GDM1 (cell line): ENCODE measurements around the gene PEAK1.
"Not testable (repeated sequence)": the region's sequence is repeated elsewhere in the genome, so short reads cannot be mapped to it uniquely, and the experiment has no call there.

Source experiments
- DNase-seq: peaks from one replicate; lab custom pipeline; 2025; lab: John Stamatoyannopoulos, UW

PEAK1 gene

DNA sequence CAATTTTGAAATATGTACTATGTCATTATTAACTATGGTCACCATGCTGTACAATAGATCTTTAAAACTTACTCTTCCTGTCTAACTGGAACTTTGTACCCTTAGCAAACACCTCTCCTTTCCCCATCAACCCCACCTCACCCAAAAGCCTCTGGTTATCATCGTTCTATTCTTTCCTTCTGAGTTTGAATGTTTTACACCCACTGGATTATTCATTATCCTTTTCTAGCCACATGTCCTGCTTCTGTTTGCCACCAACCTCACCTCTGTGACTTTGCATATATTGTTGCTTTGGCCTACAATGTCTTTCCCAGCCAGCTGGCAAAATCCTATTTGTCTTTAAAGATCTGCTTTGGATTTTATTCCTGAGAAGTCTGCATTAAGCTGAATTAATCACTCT lies 246.4 kb downstream of the PEAK1 start:
- DNase-seq, result no peak

DNA sequence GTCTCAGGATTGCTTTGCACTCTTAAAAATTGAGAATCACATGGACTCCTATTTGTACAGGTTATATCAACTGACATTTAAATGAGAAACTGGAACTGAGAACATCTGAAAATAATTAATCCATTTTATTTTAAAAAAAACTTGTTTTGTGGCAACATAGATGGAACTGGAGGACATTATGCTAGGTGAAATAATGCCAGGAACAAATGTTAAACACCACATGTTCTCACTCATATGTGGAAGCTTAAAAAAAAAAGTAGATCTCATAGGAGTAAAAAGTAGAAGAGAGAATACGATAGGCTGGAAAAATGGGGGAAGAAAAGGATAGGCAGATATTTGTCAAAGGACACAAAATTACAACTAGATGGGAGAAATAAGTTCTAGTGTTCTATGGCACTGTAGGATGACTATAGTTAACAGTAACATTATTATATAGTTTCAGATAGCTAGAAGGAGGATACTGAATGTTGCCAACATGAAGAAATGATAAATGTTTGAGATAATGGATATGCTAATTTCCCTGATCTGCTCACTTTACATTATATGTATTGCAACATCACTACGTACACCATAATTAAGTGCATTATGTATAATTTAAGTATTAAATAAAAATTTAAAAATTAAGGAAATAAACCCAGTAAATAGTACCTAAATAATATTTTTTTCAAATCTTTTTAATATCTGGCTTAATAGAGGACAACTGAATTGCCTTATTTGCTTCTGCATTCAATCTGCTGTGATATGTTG lies 248.5 kb downstream of the PEAK1 start:
- no peak for DNase-seq

DNA sequence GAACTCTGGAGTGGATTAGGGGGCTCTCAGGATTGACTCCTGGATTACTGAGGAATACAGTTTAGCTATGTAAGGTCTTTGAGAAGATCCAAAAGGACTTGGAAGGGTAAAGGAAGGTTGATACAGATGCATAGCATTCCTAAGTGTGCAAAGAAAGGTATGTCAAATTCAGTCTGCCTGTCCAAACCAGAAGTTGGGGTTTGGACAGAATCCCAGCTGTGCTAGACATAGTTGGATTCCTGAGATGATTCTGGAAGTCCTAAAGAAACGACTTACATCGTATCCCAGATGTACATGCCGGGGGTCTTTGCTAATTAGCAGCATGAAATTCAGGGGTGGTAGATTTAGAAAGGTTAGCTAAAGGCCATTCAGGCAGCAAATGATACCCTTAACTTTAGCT lies 251.3 kb downstream of the PEAK1 start:
- DNase-seq, result no peak

DNA sequence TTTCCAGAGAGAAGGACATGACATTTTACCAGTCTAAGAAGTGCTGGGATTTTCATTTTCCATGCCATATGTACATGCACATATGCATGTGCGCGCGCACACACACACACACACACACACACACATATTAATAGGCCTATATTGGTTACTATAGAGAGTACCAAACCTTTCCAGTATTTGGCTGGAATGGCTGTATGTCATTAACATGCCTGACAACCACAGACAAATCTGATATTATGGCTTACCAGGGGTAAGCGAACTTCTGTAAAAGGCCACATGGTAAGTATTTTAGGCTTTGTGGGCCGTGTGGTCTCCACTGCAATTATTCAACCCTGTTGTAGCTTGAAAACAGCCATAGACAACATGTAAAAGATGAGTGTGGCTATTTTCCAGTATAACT lies 251.8 kb downstream of the PEAK1 start:
- no peak for DNase-seq

DNA sequence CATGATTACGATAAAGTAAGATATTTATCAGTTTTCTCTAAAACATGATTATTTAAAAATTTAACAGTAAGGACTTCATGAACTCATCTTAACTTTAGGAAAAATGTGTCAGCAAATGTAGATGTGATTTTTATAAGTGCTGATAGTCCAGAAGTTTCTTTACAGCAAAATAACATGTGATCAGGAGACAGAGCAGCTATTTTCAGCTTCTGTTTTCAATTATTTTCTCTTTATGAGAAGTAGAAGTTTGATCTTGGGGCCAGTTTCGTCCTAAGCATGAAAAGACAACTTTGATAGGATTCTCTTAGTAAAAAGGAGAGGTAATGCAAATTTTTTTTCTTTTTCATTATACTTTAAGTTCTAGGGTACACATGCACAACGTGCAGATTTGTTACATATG lies 252.5 kb downstream of the PEAK1 start:
- DNase-seq, result no peak

DNA sequence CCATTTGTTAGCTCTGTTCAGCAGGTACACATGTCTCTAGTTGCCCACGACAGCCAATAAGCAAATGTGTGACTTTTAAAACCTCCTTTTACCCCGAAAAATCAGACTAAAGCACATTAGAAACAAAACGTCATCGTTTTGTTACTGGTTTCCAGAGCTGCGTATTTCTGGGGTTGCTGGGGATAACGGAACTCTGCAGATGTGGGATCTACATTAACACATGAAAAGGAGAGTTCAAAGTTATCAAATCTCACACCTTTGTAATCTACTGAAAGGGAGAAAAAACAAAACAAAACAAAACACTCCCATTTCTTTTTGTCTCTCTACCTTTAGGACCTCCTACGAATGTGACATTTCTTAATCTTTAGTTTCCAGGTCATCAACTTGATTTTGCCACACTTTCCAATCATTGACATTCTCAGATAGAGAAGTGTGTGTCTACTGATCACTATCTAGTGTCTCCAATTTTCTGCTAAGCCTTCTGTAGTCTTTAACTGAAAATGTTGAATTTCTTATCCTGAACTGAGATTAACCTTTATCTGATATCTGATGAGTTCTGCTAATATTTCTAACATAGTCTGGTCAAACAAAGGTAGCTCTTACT lies 256.0 kb downstream of the PEAK1 start:
- DNase-seq, result no peak

DNA sequence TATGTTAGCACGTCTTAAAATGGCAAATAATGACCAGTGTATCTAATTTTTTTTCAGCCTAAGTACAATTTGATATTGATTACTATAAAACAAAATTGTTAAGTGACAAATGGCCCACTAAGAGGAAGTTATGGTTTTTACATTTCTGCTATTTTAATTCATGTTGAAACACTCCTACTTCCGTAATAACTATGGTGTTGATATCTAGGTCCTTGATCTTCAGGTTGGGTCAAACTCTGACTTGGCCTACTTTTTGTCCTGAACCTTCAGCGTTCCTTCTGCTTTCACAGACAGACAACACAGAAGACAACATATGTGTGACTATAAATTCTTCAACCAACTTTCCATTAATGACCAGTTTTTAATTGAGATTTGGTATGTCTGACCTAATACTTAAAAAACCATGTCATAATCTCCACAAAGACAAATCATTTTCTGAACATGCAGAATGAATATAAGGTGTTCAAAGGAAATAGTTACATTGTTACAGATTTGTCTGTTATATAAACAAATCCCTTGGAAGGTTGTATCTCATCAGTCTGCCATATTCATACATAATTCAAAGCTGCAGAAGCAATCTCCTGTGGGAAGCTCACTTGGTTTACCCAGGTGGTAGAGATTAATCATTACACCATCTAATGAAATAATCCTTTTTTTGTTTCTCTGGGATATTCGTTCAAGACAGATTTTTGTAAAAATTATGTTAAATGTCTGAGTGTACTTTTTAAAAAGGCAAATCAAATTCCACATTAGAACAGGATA lies 256.9 kb downstream of the PEAK1 start:
- no peak for DNase-seq

DNA sequence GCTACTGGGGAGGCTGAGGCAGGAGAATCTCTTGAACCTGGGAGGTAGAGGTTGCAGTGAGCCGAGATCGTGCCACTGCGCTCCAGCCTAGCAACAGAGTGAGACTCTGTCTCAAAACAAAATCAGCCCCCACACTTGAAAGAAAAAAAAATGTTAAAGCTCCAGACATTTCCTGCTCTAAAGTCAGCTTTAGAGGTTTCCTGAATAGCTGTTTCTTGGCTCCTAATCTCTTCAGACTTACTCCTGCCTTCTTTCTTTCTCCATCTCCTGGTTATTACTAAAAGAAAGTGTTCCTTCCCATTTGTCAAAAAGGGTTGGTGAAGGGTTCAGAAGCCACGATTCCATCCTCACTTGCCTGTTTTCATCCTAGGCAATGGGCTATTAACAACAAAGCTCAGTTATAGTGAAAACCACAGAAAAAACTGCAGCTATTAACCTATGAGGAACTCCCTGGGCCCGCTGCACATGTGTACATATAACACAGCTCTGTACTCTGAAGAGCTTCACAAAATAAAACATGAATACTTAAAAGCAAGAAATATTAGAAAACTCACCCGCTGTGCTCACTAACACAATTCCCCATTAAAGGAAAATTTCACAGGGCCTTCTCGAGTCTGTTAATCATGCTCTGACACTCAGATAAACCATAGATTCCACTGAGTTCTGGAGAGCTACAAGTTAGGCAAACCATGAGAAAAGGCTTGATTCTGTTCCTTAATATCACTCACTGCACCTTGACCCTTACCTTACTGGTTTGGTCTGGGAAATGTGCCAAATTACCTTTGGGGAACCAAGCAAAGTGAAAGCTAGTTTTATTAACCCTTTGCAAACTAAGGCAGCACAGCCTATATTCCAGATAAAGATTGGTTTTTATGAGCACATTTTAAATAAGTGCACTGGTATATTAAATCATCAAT lies 259.1 kb downstream of the PEAK1 start:
- DNase-seq, result peak; percentile 35

DNA sequence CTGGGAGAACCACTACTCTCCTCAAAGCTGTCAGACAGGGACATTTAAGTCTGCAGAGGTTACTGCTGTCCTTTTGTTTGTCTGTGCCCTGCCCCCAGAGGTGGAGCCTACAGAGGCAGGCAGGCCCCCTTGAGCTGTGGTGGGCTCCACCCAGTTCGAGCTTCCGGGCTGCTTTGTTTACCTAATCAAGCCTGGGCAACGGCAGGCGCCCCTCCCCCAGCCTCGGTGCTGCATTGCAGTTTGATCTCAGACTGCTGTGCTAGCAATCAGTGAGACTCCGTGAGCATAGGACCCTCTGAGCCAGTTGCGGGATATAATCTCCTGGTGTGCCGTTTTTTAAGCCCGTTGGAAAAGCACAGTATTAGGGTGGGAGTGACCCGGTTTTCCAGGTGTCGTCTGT lies 263.9 kb downstream of the PEAK1 start:
- not testable (repeated sequence) for DNase-seq

DNA sequence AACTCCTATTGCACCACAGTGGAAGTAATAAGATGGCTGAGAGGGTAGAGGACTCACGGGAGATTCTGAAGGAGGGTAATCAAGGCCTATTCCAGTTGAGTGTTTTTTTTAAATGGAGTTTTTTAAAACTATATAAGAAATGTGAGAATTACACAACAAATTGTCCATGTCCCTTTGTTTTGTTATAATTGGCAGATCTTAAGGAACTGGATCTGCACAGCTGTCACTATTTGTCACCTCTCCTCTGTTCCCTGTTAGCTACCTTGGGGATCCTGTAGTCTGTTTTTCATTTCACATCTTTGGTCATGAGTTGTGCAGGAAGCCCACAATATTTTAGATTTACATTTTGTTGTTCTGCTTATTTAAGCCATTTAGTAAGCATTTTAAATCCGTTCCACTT lies 271.7 kb downstream of the PEAK1 start:
- no peak for DNase-seq

DNA sequence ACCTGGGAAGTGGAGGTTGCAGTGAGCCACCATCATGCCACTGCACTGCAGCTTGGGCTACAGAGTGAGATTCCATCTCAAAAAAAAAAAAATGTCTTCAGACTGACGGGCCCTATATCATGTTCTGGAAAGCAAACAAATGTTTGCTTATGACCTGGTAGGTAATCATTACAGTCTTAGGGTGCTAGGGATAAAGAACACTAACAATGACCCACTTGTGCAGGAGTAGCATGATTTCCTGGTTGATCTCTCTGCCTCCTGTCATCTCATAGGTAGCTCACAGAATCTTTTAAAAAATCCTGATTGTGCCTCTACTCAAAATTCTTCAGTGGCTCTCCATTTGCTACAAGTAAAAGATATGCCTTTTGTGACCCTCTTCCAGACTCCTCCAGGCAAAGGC lies 274.5 kb downstream of the PEAK1 start:
- DNase-seq, result no peak

DNA sequence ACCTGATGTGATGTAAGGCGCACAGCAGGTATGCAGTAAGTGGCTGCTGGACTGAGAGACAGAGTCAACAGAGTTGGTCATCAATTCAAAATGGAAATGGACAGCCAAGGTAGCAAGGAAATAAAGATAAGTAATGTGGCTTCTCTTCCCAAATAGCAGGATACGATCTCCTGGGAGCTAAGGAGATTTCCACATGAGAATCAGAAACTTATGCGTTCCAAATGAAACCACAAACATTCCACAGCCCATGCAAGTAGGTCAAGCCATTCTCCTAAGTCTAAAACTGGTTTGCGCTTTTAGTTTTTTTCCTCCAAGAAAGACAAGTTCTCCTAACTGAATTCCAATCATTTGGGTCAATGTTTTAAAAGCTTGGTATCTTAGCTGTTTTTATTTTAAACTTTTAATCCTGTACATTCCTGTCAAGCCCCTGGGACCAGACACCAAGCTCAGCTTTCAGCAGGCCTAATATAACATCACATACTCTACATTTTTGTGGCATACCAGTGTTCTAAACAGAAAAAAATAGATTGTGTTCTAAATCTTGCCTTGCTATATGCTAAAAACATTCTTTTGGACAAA lies 275.3 kb downstream of the PEAK1 start:
- DNase-seq, result no peak

DNA sequence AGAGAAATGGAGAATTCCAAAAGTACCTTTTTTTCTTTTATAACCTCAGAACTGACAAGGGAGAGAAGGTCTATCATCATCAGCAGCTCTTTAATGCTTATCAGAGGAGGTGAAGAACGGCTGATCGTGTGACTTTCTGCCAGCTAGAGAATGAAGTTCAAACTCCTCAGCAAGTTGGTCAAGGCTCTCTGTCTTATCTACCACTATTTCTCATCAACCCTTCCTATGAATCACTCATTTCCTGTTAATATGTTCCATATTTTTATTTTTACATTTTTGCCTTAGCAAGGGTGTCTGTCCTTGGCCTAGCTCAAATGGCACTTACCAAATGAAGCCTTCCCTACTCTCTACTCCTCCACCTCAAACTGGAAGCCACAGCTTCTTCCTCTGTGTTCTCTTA lies 275.9 kb downstream of the PEAK1 start:
- DNase-seq, result no peak

DNA sequence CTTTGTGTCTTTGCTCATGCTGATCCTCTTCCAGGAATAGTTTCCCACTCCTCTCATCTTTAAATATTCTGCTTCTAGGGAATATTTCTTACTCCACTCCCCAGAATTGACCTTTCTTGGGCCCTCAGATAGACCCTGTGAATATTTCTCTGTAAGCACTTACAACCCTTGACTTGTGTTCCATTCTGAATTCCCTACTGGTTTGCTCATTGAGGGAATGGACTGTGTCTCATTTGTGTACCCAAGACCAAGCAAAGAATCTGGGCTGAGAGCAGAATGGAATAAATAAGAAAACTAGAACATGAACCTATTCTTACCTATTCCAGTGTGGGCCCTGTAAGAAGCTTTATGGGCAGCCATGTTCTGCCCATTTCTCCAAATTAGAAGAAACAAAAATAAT lies 276.3 kb downstream of the PEAK1 start:
- no peak for DNase-seq

DNA sequence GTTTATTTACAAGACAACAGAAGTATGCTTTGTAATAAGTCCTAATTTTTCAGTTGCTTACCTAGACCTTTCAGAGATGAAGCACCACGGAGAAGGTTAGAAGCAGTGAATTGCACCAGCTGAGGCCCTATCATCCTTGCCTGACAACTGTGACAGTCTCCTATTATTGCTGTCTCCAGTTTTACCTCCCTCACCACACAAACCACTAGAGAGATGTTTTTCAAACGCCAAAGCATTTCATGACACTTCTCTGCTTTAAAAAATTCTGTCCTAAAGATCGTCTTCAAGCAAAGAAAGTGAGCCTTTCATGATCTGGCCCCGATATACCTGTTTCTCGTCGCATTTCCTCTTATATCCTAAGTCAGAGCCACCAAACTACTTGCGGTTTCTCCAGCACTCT lies 276.7 kb downstream of the PEAK1 start:
- DNase-seq, result no peak

DNA sequence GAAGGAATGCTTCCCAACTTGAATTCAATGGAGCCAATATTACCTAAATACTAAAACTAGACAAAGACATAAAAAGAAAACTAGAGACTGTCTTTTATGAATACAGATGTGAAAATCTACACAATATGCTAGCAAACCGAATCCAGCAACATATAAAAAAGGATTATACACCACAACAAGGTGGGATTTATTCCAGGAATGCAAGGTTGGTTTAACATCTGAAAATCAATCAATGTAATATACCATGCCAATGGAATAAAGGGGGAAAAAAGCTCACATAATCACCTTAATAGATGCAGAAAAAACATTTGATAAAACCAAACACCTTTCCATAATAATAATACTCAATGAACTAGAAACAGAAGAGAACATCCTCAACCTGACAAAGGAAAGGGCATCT lies 279.7 kb downstream of the PEAK1 start:
- DNase-seq, result no peak

DNA sequence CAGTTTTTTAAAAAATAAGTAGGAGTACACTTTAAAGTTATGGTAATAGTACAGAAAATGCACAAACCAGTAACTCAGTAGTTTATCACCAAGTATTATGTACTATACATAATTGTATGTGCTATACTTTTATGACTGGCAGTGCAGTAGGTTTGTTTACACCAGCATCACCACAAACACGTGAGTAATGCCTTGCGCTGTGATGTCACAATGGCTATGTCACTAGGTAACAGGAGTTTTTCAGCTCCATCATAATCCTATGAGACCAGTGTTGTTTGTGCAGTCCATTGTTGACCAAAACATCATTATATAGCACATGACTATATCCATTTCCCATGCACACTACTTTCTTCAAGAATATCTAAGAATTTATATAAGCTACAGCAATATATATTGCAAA lies 280.6 kb downstream of the PEAK1 start:
- no peak for DNase-seq

DNA sequence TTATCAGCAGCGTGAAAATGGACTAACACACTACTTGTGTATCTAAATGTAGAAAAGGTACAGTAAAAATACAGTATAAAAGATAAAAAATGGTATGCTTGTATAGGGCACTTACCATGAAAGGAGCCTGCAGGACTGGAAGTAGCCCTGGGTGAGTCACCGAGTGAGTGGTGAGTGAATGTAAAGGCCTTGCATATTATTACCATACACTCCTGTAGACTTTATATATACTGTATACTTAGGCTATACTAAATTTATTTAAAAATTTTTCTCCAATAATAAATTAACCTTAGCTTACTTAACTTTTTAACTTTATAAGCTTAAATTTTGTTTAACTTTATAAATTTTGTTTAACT lies 281.8 kb downstream of the PEAK1 start:
- no peak for DNase-seq

DNA sequence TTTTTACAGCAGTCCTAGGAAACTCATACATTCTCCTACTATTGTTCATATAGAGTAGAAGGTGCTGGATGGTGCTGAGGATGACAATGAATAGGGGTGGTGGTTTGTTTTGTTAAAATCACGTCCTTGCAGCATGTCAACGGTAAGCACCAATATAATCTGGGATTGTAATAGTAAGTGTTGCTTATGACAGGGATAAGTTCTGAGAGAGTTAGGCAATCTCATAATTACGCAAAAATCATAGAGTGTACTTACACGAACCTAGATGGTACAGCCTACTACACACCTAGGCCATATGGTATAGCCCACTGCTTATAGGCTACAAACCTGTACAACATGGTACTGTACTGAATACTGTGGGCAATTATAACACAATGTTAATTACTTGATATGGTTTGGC lies 284.7 kb downstream of the PEAK1 start:
- no peak for DNase-seq

DNA sequence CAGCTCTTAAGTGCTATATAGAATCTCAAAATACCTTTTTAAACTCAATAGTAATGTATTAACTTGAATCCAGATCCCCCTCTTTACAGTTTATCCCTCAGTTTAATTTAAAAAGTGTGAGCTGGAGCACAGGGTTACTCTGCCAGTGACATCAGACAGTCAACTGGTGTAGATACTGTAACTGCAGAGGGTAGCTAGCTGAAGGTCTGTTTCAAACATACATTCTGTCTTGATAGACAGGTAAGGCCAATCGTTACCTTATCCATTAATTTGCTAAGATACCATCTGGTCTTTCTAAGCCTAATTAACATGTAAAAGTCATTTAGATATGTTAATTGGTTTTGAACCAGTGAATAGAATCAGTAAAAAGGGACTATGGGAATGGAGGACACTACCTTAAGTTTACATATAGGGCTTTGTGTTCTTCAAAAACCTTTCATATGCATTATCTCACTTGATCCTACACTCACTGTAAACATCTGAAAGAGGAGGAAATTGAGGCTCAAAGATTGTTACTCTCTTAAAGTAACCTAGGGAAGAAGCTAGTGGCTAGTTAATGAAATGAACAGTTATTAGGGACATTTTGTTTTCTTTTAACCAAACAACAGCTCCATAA lies 289.5 kb downstream of the PEAK1 start:
- DNase-seq, result no peak

DNA sequence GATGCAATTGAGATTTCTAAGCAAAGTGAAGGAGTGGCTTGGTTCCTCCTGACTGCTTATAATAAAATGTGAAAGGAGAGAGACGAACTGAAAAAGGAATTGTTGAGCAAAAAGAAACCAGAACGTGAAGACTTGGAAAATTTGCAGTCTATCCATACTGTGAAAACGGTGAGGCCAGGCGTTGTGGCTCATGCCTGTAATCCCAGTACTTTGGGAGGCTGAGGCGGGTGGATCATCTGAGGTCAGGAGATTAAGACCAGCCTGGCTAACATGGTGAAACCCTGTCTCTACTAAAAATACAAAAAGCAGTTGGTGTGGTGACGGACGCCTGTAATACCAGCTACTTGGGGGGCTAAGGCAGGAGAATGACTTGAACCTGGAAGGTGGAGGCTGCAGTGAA lies 292.3 kb downstream of the PEAK1 start:
- no peak for DNase-seq
